ENCODE results near the gene STOML2.

STOML2 gene

DNA sequence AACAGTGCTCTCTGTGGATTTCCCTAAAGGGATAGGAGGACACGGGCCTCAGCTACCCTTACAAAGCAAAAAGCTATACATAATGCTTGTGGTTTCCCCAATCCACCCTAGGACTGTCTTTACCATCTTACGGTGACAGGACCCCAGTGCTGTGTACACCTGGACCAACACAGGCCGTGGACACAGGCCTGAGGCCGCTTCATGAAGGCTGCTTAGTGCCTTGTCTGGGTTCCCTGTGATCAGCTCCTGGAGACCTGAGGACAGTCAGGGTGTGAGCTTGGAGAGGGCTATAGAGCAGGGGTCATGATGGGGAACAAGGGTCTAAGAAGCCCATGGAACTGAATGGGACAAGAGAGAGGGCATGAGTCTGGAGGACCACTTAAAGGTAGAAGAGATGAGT, 26.1 kb downstream of the STOML2 start:
- TF ChIP-seq, protein P1, sequence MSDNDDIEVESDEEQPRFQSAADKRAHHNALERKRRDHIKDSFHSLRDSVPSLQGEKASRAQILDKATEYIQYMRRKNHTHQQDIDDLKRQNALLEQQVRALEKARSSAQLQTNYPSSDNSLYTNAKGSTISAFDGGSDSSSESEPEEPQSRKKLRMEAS (IDR thresholded peaks at IDR 0.05; ENCODE audit: low read depth, low read length): no peak
- TF ChIP-seq MYC (IDR thresholded peaks at IDR 0.05; ENCODE audit: low read depth, low read length) (no peak), POLR2A (IDR thresholded peaks at IDR 0.05; ENCODE audit: extremely low read depth, insufficient read length) (no peak)
- TF ChIP-seq, protein P2, sequence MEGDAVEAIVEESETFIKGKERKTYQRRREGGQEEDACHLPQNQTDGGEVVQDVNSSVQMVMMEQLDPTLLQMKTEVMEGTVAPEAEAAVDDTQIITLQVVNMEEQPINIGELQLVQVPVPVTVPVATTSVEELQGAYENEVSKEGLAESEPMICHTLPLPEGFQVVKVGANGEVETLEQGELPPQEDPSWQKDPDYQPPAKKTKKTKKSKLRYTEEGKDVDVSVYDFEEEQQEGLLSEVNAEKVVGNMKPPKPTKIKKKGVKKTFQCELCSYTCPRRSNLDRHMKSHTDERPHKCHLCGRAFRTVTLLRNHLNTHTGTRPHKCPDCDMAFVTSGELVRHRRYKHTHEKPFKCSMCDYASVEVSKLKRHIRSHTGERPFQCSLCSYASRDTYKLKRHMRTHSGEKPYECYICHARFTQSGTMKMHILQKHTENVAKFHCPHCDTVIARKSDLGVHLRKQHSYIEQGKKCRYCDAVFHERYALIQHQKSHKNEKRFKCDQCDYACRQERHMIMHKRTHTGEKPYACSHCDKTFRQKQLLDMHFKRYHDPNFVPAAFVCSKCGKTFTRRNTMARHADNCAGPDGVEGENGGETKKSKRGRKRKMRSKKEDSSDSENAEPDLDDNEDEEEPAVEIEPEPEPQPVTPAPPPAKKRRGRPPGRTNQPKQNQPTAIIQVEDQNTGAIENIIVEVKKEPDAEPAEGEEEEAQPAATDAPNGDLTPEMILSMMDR (IDR thresholded peaks at IDR 0.05; ENCODE audit: low read depth, low read length): no peak
- no peak overlapping the region for H3K4me3 ChIP-seq (ENCODE audit: low read depth, low read length)
- DNase-seq (ENCODE audit: low read depth): no peak

DNA sequence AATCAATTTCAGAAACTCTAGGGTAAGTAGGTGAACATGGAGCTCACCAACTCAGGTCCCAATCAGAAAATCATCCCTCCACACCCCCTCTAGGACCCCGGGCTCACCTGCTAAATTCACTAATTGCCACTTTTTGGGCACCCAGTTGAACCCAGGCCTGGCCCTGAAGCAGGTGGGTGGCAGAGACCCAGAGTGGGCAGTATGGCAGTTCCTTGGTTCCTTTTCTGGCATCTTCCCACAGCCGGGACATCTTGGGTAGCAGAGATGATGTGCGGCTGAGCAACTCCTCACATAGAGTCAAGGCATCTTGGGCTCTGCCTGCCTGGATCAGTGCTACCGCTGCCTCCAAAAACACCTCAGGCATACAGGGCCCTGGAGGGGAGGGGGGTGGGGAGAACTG, 27.6 kb downstream of the STOML2 start:
- no peak overlapping the region for H3K4me3 ChIP-seq (ENCODE audit: low read depth, low read length)
- no peak for DNase-seq (ENCODE audit: low read depth)
- TF ChIP-seq, protein P2 (IDR thresholded peaks at IDR 0.05; ENCODE audit: low read depth, low read length): no peak
- TF ChIP-seq, protein P1 (IDR thresholded peaks at IDR 0.05; ENCODE audit: low read depth, low read length): no peak
- TF ChIP-seq POLR2A (IDR thresholded peaks at IDR 0.05; ENCODE audit: extremely low read depth, insufficient read length): no peak
- TF ChIP-seq MYC (IDR thresholded peaks at IDR 0.05; ENCODE audit: low read depth, low read length): no peak

DNA sequence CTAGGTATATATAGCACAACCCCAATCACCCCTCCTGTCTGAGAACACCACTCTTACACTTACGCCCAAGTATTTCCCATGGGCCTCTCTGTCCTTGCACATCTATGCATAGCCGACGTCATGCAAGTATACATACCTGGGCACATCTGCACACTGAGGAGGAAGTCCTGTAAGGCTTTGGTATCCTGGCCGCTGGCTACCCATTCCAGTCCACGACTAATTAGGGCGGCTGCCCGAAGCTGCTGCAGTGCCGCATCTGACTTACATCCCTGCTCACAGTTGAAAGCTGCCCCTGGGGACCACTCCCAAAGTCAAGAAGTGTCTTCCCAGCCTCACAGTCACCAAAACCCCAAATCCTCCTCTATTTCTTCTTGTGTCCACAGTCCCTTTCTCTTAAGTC, 28.1 kb downstream of the STOML2 start:
- TF ChIP-seq, protein P2 (IDR thresholded peaks at IDR 0.05; ENCODE audit: low read depth, low read length): no peak
- TF ChIP-seq POLR2A (IDR thresholded peaks at IDR 0.05; ENCODE audit: extremely low read depth, insufficient read length) (no peak), MYC (IDR thresholded peaks at IDR 0.05; ENCODE audit: low read depth, low read length) (no peak)
- TF ChIP-seq, protein P1 (IDR thresholded peaks at IDR 0.05; ENCODE audit: low read depth, low read length): no peak
- DNase-seq (ENCODE audit: low read depth): no peak
- no peak overlapping the region for H3K4me3 ChIP-seq (ENCODE audit: low read depth, low read length)

DNA sequence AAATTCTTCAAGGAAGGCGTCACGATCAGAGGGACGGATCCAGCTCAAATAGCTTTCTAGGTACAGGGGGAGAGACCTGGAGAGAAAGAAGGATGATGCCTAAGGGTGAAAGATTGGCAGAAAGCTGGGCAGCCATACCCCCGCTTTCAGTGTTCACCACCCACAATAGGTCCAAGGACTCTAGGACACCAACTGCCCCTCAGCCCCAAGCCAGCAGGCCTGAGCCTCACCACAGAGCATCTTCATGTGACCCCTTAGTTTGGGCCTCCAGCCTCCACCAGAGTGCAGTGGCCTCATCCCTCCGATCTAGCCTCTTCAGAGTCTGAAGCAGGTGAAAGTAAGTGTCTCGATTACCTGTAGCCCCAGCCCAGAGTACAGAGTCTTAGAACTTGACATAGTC, 28.8 kb downstream of the STOML2 start:
- no peak for DNase-seq (ENCODE audit: low read depth)
- TF ChIP-seq, protein P1 (IDR thresholded peaks at IDR 0.05; ENCODE audit: low read depth, low read length): no peak
- no peak for TF ChIP-seq POLR2A (IDR thresholded peaks at IDR 0.05; ENCODE audit: extremely low read depth, insufficient read length)
- TF ChIP-seq MYC (IDR thresholded peaks at IDR 0.05; ENCODE audit: low read depth, low read length): no peak
- TF ChIP-seq, protein P2 (IDR thresholded peaks at IDR 0.05; ENCODE audit: low read depth, low read length): no peak
- H3K4me3 ChIP-seq (ENCODE audit: low read depth, low read length): no peak overlapping the region

DNA sequence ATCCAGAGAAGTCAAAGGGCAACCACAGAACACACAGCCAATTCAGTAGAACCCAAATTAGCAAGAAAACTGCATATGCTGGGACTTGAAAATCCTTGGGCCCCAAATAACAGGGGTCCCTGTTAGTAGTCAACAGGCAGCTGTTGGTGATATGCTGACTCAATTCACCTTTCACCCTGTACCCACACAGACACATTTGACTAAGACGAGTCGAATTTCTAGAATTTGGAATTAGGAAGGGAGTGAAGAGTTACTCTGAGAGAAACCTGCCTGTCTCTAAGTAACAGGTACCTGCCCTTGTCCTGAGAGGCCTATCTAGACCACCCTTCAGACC, 29.7 kb downstream of the STOML2 start:
- peak overlapping the region; percentile 51 for H3K4me3 ChIP-seq (ENCODE audit: low read depth, low read length)
- no peak for DNase-seq (ENCODE audit: low read depth)
- TF ChIP-seq MYC (IDR thresholded peaks at IDR 0.05; ENCODE audit: low read depth, low read length) (no peak), POLR2A (IDR thresholded peaks at IDR 0.05; ENCODE audit: extremely low read depth, insufficient read length) (no peak)
- TF ChIP-seq, protein P1 (IDR thresholded peaks at IDR 0.05; ENCODE audit: low read depth, low read length): no peak

DNA sequence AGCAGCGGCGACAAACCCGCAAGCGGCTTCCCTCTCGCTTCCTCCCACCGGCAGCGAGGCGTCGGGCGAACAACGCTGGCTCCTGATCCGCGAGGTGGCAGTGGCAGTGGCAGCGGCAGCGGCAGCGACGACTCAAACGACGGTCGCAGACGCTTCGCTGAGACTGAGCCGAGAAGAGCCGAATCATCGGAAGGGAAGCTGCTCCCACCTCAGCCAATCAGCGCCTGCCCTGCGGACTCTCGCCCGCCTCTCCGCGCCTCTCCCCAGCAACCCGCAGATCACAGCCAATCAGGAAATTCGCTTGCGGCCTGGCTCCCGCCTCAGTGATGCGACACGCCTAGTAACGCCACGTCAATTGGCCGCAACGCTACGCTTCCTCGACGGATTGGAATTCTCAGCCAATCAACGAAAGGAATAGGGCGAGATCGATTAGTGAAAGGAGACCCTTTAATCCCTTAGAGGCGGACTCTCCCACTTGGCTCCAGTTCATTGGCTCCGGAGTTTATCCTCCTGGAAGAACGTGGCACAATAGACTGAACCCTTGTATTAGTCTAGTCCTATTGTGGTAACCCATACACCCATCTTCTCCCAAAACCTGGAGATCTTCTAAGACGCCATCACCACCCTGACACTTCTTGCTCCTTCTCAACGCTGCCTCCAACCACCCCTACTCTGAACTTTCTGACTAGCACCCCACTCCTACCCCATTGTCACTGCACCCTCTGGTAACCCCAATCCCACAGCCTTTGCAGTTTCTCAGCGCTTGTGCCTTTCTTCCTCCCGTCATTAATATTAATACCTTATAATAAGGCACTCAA, 30.3 kb downstream of the STOML2 start, which contains the start of gene VCP:
VCP (minus strand) TSS at position 165 of the 818 bp plus-strand sequence. CDS start 272 bp downstream, outside the sequence.
- TF ChIP-seq, protein P1 (IDR thresholded peaks at IDR 0.05; ENCODE audit: low read depth, low read length): peak; percentile 63
- TF ChIP-seq MYC (IDR thresholded peaks at IDR 0.05; ENCODE audit: low read depth, low read length) (peak; percentile 44), POLR2A (IDR thresholded peaks at IDR 0.05; ENCODE audit: extremely low read depth, insufficient read length) (peak; percentile 98)
- TF ChIP-seq, protein P2 (IDR thresholded peaks at IDR 0.05; ENCODE audit: low read depth, low read length): peak; percentile 6
- peak within 1 kb of the TSS; percentile 70 for H3K4me3 ChIP-seq (ENCODE audit: low read depth, low read length)
- peak; percentile 100 for DNase-seq (ENCODE audit: low read depth)
